HG03571 (cell line): ENCODE measurements around the gene SMIM23.

Experiments
- ATAC-seq: cut with Tn5 transposase; IDR thresholded peaks from one replicate; pipeline ENCODE4 v1.9.1; 2021; ENCODE audit not compliant: unreplicated experiment

Gene SMIM23

DNA sequence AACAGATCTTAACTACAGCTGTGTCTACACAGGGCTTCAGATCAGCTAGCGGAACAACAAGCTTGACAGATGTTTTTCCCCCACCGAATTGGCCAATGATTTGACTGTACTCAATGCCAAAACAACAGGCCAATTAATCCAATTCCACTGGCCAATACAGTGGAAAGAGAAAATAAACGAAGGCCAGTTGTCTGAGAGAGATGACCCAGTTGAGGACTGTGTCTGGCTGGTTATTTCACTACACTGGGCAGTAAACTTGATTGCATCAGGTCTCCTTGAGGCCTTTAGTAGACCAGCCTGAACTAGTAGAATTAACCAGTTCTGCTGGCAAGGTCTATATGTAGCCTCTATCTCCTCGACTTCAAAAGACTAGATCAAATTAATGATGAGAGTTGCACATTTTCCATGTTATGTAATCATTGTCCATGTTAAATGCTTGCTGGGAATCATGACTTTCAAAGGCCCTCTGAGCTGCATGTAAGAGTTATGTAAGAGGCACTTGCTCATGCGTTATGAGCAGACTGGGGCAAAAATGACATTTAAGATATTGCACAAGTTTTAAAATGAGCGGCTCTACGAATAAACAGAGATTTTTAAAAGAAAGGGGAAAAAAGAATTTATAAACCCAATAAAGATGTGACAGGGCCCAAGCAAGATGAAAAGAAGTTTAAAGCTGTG lies 28.3 kb downstream of the SMIM23 start:
- ATAC-seq = no peak

DNA sequence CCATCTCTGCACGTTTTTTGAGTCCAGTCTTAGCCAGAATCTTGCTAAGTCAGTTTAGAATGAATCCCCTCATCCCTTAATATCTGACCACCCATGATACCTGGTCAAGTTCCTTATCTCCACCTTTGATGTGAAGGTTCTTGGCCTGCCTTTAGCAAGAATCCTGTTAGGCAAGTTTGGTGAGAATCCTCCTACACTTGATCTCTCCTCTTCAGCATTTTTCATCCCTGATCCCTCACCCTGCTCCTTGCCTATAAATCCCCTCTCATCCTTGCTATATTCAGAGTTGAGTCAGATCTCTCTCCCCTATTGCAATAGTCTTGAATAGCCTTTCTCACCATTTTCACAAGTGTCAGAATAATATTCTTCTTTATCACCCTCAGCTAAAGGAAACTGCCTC lies 31.0 kb downstream of the SMIM23 start:
- ATAC-seq = no peak

DNA sequence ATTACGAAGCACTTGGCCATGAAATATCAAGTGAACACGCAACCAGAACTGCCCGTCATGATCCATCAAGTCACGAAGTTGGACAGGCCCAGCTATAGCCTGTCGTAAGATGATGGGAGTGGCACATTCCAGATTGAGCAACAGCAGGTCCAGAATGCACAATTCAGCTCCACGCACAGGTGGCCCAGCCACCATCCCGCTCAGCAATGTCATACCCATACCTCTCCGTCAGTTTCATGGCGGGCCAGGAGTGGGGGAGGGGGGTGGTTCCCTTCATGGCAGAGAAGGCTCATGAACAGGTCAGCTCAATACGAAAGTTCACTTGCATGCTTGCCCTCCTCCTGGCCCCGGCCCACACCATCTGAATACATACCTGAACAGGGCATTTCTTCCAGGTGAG lies 34.9 kb downstream of the SMIM23 start:
- no peak for ATAC-seq

DNA sequence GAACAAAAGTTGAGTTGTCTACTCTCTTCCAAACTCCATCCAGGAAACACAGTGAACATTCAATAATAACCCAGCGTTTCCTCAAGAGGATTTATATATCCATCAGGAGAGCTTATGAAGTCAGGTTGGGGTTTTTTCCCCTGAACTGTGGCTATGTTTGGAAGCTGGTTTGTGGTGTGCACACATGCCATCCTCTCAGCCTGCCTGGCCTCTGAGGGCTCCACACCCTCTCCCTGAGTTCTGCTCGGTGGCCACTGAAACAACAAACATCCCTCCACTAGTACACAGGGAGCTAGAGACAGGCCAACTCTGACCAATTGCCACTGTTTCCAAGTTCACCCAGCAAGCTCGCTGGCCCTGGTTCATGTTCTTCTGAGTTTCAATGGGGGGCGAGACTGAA lies 35.7 kb downstream of the SMIM23 start:
- ATAC-seq = no peak

DNA sequence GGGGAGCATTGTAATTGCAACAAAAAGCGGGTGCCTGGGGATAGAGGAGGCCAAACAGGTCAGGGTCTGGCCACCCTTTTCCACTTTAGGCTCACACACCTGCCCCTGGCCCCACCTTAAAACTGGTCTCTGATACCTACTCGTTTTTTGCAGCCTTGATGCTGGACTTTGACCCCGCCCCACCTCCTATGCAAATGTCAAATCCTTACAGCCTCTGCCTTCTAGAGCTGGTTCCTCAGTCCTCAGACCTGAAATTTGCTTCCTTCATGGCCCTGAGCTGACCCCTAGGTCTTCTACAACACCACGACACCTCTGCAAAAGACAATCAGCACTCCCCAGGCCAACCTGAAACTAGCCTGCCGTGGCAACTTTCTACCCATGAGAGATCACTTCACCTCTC lies 37.7 kb downstream of the SMIM23 start:
- no peak for ATAC-seq

DNA sequence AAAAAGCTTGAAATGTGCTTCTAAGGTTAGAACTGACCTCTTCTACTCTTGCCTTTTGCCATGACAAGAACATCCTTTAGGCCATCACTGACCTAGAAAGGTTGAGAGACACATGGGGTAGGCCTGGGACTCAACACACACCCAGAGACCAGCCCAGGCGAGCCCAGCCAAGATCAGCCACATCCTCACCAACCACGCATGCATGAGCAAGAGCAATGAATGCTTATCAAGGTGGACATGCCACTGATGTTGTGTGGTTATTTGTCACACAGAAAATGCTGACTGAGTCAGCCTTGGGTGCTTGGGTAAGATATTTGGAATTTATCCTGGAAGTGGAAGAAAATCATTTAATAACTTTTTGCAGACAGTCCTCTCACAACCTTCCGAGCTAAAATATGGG lies 39.4 kb downstream of the SMIM23 start:
- no peak for ATAC-seq

DNA sequence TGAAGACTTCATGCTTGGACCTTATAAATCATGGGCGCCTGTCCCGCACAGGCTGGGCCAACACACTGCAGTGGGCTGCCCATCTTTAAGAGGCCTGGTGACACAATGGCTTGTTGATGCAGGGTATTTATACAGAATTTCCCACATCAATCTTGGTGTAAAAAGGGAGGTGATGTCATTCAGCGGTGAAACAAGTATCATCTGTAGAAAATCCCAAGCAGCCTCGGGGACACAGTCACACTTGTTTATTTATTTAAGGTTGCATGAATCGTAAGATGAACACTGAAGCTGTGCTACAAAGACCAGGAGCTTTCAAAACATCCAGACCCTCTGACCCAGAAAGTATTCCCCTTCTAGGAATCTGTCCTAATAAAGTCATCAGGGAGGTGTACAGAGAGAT lies 40.5 kb downstream of the SMIM23 start:
- no peak for ATAC-seq

DNA sequence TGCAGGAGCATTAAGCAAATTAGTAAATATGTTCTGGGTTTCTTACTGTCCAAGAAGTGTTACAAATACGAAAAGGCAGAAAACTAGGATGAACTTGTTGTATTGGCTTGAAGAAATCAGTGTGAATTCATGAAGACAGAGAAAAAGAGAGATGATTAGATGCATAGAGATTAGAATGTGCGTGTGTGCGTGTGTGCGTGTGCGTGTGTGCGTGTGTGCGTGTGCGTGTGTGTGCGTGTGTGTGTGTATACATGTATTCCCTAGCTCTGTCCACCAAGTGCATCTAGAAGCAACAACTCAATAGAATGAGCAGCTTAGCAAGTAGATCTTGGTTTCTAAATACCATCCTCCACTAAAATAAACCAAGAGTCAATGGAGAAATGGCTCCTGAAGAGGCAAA lies 41.5 kb downstream of the SMIM23 start:
- no peak for ATAC-seq

DNA sequence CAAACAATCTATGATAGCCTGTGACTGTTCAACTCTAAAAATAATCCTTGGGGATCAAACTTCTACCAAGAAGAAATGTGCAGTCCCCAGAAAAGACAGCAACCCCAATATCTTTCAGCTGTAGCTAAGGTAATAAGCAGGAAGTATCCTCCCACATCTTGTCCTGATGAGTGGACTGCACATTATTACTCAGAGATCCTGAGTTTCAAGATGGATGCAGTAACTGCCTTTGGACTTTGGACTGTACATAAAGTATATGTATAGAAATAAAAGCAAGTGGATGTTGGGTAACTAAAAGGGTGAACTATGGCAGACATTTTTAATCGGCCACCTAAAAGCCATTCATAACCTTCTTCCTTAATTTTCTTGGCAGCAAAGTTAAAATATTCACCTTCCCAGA lies 45.1 kb downstream of the SMIM23 start:
- no peak for ATAC-seq

DNA sequence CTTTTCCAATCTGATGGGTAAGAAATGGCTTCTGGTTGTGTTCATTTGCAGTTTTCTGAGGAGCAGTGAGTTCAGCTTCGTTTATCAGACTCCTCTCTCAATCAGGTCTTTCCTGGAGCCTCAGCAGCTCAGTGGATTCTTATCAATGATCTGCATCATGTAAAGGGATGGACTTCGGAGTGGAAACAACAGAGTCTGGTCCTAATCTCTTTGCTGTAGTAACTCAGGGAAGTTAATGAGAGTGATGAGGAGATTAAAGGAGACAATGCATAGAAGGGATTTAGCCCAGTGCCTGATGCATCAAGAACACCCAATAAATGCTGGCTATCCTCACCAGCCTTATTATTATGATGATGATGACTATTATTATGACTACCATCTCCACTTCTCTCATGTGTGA lies 47.2 kb downstream of the SMIM23 start:
- ATAC-seq = no peak

DNA sequence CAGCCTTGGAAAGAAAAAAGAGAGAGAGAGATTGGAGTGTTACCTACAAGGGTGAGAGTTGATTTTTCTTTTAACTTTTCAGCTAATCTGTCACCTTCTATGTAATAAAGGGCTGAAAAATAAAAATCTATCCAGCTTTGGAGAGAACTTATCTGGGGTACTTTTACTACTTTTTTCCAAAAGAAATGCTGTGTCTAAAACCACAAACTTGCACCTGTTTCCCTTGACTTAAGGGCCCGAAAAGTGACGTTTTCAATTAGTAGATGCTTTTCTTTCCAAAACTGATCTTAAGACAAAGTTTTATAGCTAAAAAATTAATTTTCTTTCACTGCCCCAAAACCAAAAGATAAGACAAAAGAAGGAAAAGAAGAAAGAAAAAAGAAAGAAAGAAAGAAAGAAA lies 48.8 kb downstream of the SMIM23 start:
- no peak for ATAC-seq

DNA sequence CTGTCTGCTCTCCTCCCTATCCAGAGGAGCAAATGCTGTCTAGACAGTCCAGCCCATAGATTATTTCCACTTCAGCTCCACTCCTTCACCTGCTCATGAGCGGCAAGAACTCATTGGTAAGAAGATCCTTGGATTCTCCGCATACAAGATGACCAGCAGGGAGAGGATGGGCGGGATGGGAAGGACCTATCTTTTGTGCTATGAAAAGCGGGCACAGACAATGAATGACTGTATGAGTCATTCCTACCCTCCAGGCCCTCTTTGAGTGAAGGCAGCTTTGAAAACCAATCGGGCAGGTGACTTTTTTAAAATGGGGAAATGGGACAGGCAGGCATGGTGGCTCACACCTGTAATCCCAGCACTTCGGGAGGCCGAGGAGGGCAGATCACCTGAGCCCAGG lies 49.4 kb downstream of the SMIM23 start:
- ATAC-seq = no peak

DNA sequence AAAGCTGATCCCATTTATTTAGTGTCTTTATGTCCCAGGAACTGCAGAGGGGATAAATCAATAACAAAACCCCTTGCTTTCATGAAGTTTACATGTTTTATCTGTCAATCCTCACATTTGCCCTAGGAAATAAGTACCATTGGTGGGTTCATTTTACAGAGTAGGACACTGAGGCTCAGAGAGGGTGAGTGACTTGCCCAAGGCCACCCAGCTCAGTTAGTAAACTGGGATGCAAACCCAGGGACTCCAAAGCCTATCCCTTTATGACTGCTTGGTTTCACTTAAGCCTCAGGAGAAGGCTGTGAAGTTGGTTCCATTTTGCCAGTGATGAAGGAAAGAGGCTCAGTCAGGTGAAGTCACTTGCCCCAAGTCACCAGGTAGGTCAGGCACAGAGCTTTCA lies 51.9 kb downstream of the SMIM23 start:
- ATAC-seq = no peak

DNA sequence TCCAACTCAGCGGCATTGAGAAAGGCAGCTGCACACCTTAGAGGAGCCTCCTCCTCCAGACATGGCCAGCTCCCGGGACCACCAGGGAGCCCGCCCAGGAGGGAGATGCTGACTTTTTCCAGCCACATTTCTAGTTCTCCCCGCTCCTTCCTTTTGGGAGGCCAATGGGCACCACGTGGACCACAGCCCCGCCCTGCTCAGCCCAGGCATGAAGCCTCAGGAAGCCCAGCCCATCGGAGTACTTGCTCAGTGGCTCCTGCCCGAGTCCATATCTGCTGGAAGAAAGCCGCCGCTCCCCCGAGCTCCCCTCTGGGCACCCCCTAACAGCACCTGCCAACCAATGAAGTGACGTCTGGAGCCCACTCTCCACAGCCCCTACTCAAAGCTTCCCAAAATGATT lies 52.4 kb downstream of the SMIM23 start:
- ATAC-seq = no peak

DNA sequence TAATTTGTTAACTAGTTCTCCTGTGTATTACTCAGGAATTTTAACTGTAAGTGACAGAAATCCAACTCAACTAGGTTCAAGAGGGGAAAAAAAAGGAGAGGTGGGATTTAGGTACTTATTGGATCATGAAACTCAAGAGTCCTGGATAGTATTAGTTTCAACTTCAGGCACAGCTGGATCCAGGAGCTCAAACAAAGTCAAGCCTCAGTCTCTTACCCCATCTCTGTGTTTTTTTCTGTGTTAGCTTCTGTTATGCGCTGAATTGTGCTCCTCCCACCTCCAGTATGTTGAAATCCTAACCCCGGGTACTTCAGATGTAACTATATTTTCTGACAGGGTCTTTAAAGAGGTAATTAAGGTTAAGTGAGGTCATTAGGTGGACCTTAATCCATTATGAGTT lies 53.5 kb downstream of the SMIM23 start:
- ATAC-seq = no peak

DNA sequence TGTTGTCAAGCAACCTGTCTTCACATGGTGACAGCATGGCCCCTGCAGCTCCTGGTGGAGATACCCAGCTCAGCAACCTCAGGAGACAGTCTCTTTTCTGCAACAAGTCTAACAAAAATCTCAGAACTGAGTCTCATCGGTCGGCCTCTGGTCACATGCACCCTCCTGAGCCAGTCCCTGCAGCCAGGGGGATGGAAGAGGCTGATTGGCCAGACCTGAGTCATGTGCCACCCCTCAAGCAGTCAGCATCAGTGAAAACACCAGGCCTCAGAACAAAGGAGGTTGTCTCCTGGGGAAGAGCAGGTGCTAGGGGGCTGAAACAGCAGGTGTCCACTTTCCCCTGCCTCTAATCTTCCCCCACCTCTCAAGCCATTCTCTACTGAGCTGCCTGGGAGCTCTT lies 54.4 kb downstream of the SMIM23 start:
- ATAC-seq = no peak
